GM21528 (cell line): ENCODE measurements around the gene TUSC7.

Experiments used
- ATAC-seq: cut with Tn5 transposase; IDR thresholded peaks from one replicate; pipeline ENCODE4 v1.9.1; 2021; ENCODE audit warnings: mild to moderate bottlenecking, moderate library complexity; ENCODE audit not compliant: unreplicated experiment, low FRiP score

Gene TUSC7

DNA sequence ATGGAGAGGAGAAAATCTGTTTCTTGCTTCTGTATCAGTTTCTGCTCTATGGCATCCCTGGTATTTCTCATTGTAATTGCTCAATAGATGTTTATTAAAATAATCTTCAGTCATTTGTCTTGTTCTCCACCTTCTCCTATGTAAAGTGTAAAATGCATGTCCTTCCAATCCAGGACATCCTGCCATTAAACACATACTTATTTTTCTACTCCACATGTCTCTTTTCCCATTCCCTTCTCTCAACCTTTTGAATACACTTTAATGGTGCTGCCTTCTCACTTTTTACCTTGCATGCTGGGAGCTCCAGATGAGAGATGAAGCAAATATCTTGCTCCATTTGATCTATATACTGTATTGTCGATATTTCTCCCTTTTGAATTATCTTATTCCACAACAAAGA is 49.7 kb downstream of the TUSC7 start:
- no peak for ATAC-seq
